GM13976 (cell line): ENCODE data around the gene AIF1.

Source experiments
- DNase-seq: peaks from one replicate; pipeline ENCODE4 v3.0.0; 2012; ENCODE audit warnings: low spot score
- in situ Hi-C: fragments of 300-500 bp; cut with MboI; formaldehyde crosslinking; loops from one replicate; pipeline ENCODE4 v1.12.0; 2022; ENCODE audit warnings: low sequenced_read_pairs, mixed read lengths, inconsistent platforms; ENCODE audit not compliant: unreplicated experiment
- TF ChIP-seq, protein P1 (sequence below): IDR thresholded peaks from 2 replicates; pipeline ENCODE4 v1.5.1; 2012; ENCODE audit warnings: borderline replicate concordance, mild to moderate bottlenecking; ENCODE audit not compliant: insufficient read depth; ENCODE audit errors: extremely low read depth, missing control alignments, control extremely low read depth

The AIF1 gene

DNA sequence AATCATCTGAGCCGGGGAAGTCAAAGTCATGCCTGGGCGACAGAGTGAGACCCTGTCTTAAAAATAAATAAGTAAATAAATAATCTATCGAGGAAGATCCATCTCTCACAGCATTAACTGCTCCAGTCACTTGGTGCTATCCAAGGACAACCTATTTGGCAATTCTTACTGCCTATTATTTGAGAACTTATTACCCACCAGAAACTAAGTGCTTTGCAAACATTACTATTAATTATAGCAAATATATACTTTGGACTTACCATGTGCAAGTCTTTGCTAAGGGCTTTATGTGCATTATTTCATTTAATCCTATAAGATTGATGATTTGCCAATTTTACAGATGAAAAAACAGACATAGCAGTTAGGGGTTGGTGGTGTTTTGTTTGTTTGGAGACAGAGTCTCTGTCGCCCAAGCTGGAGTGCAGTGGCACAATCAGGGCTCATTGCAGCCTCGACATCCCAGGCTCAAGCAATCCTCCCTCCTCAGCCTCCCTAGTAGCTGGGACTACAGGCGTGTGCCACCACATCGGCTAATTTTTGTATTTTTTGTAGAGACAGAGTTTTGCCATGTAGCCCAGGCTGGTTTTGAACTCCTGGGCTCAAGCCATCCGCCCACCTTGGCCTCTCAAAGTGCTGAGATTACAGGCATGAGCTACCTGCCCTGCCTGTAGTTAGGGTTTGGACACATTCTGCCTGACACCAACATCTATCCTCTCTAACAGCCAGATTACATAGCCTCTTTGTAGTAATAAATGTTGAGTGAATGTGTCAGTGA, 39.7 kb downstream of the AIF1 start:
- TF ChIP-seq, protein P1, sequence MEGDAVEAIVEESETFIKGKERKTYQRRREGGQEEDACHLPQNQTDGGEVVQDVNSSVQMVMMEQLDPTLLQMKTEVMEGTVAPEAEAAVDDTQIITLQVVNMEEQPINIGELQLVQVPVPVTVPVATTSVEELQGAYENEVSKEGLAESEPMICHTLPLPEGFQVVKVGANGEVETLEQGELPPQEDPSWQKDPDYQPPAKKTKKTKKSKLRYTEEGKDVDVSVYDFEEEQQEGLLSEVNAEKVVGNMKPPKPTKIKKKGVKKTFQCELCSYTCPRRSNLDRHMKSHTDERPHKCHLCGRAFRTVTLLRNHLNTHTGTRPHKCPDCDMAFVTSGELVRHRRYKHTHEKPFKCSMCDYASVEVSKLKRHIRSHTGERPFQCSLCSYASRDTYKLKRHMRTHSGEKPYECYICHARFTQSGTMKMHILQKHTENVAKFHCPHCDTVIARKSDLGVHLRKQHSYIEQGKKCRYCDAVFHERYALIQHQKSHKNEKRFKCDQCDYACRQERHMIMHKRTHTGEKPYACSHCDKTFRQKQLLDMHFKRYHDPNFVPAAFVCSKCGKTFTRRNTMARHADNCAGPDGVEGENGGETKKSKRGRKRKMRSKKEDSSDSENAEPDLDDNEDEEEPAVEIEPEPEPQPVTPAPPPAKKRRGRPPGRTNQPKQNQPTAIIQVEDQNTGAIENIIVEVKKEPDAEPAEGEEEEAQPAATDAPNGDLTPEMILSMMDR, result no peak
- in situ Hi-C loops, result no loop called here
- no peak for DNase-seq

GRCh38 chr6:31655349-31656237, 40.6 kb downstream of the AIF1 start, which contains the start of gene APOM:
Gene APOM (plus strand): TSS chr6:31655894. CDS start chr6:31655967, 73 bp downstream.
- TF ChIP-seq, protein P1, result no peak
- in situ Hi-C loops, result no loop called here
- no peak for DNase-seq

DNA sequence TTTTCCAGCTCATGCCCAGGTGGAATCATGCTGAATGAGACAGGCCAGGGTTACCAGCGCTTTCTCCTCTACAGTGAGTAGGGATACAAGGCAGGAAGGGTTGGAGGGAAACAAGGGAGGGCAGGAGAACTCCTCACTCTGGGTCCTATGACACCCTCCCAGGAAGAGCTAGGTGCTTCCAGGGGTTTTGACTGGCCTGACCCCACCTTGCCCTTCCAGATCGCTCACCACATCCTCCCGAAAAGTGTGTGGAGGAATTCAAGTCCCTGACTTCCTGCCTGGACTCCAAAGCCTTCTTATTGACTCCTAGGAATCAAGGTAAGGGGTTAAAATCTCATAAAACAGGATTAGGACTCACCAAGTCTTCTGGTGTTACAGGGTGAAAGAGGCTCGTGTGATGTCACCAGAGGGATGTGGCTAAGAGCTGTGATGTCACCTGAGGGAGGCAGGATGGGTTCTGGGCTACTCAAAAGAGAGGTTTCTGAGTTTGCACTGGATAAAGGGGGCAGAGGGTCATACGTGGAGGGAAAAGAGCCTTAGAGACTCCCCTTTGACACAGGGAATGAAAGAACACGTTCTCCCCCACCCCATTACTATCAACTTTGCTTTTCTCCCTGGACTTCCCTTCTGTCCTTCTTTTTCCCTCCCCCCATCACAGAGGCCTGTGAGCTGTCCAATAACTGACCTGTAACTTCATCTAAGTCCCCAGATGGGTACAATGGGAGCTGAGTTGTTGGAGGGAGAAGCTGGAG, 42.5 kb downstream of the AIF1 start:
- TF ChIP-seq, protein P1, result no peak
- no peak for DNase-seq
- in situ Hi-C loops, result no loop called here

DNA sequence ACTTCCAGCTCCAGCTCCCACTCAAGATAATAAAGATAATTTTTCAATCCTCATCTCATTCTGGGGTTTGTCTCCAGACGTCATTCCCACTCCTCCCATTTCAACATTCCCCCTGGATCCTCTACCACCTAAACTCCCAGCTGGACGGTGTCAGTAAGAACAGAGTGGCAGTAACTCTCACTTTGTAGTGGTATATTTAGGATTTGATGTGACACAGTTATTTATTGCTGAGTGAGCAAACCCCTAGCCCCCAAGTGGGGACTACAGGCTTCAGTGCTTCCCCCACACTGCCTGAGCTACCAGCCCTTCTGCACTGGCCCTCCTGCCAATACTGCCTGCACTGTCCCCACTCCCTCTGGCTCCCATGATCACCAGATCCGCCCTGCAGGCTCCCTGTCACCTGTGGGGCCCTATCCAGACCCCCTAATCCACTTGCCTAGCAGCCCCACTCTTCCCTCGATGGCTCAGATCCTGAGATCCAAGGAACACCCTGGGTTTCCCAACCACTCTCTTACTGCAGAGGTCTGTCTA, 43.2 kb downstream of the AIF1 start:
- DNase-seq, result no peak
- in situ Hi-C loops, result no loop called here
- TF ChIP-seq, protein P1, result no peak

- TF ChIP-seq, protein P1, result no peak
- DNase-seq, result no peak
- in situ Hi-C loops, result no loop called here
These were observed 44.1 kb downstream of the AIF1 start for GRCh38 chr6:31658983-31659648.

GRCh38 chr6:31659649-31660380, 44.8 kb downstream of the AIF1 start:
- DNase-seq, result no peak
- TF ChIP-seq, protein P1, result no peak

More at GRCh38 chr6:31659649-31660380, 44.8 kb downstream of the AIF1 start:
- in situ Hi-C loops, result no loop called here
